Muscle of arm (tissue), 12 donors: ENCODE results near the gene ADGRG1. TPM values are rescaled to one million over a fixed set of nuclear protein-coding genes. Genes with fewer than 3 reads are reported as not detected.
A peak's percentile ranks its signal among the peaks of the same experiment; 100 is the strongest.
"Not testable (repeated sequence)": the region's sequence is repeated elsewhere in the genome, so short reads cannot be mapped to it uniquely, and the experiment has no call there.

Source experiments
- DNase-seq: peaks from one replicate; pipeline ENCODE4 v3.0.0-alpha.2; 2013
- polyA plus RNA-seq, 12 donors: library from polyadenylated mRNA; unstranded; fragments of 120-200 nt; gene quantifications; one replicate each; pipeline ENCODE4 v1.2.1, GENCODE V29; 2013; ENCODE audit not compliant: insufficient read length in 12 of 12

ADGRG1 gene
- polyA plus RNA-seq, 12 donors = 4.4 to 48.0 (median 7.7) TPM; not detected in 1

DNA sequence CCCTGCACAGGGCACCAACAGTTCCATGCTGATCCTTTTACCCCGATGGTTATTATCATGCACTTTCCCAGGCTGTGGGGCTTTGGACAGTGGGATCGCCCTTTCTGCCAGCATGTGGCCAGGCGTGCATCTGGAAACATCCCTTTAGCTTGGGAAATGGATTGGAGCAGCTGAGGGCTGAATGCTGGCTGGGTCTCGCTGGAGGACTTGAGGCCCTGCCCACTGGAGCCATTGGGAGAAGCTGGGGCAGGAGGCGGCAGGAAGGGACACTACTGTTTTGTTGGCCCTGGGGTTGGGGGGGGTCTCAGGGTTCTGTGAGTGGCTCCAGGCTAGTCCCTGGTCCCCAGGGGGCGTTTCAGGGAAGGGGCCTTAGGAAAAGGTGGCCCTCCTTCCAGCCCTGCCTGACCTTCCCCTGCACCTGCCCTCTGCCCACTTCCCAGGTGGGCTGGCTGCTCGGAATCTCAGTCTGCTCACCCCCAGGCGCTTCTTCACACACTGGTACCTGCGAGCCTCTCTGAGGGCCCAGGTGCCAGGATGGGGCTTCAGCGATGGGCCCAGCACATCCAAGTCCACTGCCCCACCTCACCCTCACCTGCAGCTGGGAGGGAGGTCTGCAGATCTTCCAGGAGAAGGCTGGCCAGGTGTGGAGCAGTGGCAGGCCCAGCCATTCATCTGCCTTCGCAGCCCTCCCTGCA lies 38.1 kb downstream of the ADGRG1 start:
- no peak for DNase-seq

- DNase-seq = no peak
Measured at GRCh38 chr16:57667048-57667525, 38.7 kb downstream of the ADGRG1 start.

- no peak for DNase-seq
Measured at GRCh38 chr16:57667526-57668262, 39.3 kb downstream of the ADGRG1 start.

GRCh38 chr16:57668263-57668571 lies 39.8 kb downstream of the ADGRG1 start, which contains the start of gene ADGRG3:
ADGRG3 (plus strand) TSS chr16:57668306; CDS start chr16:57668348, 42 bp downstream.
- DNase-seq = no peak

DNA sequence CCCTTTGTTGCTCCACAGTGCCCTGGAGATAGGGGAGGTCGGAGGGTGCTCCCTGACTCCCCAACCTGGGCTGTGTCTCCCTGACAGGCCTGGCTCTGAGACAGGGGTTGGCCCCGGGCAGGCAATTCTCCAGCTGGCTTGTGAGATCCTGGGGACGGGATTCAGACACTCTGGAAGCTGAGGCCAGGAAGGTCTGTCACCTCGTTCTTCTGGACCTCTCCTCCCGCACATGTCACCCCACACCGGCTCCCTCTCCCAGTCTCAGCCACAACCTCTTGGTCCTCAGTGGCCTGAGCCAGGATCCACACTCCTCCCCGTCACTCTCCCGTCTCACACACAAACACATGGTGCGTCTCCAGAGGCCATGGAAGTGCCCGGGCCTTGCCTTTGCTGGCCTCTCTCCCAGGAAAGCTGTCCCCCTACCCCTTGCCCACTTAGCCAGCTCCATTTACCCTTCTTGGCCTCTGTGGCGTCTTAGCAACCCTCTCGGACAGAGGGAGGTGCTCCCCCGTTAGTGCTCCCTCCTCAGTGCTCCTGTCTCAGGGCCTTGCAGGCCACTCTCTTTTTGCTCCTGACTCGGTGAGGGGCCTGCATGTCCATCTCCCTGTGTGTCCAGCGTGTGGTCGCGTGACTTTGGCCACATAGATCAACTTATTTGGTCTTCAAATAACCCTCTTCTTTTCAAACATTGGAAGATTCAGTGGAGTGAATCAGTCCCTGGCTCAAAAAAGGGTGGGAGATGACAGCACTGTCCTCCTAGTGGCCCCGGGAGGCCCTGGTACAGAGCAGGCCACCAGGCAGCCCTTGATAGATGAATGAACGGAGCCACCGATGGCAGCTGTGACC lies 40.4 kb downstream of the ADGRG1 start:
- no peak for DNase-seq

DNA sequence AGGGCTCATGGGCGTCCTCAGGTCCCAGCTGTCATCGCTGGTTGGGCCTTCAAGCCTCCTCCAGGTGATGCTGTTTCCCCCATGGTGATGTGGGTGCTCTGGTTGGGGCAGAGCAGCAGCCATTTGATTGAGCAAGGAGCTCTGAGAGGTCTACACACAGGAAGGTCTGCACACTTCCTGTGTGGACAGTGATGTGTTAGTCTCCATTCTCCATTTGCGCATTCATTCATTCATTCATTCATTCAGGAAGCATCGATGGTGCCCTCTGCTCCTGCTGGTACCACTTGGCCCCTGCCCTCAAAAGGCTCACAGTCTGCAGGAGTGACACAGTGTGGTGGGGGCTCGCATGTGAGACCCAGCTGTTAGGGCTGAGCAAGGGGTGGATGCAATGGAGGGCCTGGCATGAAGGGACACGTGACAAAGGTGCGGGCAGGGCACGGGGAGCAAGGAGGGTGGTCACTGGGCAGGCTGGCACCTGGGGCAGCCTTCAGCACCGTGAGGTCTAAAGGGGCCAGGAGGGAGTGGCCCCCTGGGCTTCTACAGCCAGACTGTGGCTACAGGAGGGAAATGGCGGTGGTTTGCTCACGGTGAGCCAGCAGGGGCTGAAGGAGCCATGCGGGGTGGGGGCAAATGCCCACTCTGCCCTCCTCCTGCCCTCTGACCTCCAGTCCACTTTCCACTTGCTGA lies 41.2 kb downstream of the ADGRG1 start:
- no peak for DNase-seq

- no peak for DNase-seq
Measured at GRCh38 chr16:57670196-57670595, 41.8 kb downstream of the ADGRG1 start.

GRCh38 chr16:57671451-57671850 lies 43.0 kb downstream of the ADGRG1 start:
- not testable (repeated sequence) for DNase-seq

DNA sequence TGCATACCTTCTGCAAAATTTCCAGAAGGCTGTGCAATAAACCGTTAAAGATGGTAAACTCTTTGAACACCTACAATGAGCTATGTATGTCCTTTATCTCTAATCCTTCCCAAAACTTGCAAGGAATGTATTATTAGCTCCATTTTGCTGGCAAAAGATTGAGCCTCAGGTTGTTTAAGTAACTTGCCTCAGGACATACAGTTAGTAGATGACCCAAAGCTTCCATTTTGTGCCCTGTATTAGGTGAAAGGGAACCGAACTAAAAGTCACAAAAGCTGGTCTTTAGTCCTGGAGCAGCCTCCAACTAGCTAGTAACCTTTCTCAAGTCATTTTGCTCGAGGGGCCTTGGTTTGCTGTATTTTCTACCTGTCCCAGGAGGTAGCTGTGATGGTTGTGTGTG lies 44.0 kb downstream of the ADGRG1 start:
- no peak for DNase-seq

DNA sequence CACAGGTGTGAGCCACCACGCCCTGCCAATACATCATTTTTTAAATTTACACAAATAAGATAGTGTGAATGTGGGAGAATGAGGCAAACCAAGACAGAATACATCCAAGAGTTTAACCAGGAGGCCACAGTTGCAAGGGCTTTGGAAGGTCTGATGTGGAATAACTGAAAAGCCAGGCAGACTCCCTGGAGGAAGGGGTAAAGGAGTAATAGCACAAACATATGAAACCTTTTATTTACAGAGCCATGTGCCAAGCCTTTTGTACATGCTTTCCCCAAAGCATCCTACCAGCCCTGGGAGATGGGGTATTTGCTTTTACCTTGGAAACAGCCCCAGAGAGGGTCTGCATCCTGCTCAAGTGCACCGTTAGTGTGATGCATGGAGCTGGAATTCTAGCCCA lies 44.4 kb downstream of the ADGRG1 start:
- no peak for DNase-seq

- peak; percentile 67 for DNase-seq
Measured at GRCh38 chr16:57675741-57676551, 47.5 kb downstream of the ADGRG1 start.

DNA sequence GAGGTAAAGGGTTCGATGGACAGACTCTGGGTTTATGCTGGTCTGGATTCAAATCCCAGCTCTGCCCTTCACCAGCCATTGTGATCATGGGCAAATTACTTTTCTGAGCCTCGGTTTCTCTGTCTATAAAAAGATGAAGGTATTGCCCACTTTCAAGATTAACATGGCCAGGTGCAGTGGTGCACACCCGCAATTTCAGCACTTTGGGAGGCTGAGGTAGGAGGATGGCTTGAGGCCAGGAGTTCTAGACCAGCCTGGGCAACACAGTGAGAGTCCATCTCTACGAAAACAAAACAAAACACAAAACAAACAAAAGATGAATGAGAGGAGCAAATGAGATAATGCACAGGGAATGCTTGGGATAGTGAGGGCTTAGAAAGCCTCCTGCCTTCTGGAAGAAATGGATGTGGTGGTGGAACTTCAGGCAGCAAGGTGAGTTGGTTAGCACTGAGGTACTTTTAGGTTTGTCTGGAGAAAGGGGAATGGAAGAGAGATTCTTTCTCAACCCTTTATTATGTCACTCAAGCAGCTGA lies 48.2 kb downstream of the ADGRG1 start:
- DNase-seq = no peak

- DNase-seq = no peak
Measured at GRCh38 chr16:57677622-57678369, 49.4 kb downstream of the ADGRG1 start.

DNA sequence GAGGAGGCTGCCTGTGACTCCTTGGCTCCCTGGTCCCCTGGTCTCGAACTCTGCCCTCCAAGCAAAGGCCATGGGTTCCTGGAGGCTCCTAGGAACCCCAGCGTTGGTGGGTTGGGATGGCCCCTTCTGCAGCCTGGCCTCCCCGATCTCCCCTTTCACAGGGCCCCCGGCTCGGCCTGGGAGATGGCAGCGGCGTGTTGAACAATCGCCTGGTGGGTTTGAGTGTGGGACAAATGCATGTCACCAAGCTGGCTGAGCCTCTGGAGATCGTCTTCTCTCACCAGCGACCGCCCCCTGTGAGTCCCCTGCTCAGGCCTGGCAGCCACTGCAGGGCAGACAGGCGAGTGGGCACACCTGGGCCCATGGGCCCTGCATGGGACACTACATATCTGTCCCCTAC lies 50.6 kb downstream of the ADGRG1 start:
- DNase-seq = no peak

DNA sequence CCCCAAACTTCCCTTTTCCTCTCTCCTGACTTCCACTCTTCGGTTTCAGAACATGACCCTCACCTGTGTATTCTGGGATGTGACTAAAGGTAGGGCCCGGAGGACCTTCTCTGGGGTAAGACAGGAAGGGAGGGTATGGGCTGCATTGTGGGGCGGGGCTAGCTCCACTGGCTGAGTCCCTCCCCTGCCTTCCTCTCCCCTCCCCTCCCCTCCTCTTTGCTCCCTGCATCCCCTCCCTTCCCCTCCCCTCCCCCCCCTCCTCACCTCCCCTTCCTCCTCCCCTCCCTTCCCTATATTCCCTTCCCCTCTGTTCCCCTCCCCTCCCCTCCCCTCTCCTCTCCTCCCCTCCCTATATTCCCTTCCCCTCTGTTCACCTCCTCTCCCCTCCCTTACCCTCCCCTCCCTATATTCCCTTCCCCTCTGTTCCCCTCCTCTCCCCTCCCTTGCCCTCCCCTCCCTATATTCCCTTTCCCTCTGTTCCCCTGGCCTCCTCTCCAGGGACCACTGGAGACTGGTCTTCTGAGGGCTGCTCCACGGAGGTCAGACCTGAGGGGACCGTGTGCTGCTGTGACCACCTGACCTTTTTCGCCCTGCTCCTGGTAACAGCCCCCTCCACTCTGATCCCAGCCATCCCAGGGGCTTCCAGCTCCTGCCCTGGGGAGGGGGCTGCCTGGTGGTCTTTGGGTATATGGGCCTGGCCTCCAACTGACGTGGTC lies 51.5 kb downstream of the ADGRG1 start:
- DNase-seq = no peak

DNA sequence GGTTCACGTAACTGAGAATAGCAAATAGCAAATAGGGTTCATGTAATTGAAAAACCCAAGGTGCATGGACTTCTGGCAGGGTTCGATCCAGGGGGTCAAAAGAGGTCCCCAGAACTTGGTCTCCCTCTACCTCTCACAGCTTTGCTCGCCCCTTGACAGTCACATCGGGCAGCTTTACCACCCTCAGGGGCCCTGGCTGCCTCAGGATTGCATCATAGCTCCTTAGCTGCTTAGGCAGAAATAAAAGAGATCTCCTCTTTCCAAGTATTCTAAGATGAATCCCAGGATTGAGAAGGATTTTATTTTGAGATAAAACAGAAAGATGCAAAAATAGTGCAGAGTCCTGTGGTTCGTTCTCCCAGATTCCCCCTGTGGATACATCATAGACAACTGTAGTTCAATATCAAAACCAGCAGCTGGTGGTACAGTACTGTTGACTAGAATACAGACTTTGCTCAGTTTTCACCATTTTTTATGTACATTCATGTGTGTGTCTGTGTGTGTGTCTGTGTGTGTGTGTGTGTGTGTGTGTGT lies 52.5 kb downstream of the ADGRG1 start:
- DNase-seq = no peak

DNA sequence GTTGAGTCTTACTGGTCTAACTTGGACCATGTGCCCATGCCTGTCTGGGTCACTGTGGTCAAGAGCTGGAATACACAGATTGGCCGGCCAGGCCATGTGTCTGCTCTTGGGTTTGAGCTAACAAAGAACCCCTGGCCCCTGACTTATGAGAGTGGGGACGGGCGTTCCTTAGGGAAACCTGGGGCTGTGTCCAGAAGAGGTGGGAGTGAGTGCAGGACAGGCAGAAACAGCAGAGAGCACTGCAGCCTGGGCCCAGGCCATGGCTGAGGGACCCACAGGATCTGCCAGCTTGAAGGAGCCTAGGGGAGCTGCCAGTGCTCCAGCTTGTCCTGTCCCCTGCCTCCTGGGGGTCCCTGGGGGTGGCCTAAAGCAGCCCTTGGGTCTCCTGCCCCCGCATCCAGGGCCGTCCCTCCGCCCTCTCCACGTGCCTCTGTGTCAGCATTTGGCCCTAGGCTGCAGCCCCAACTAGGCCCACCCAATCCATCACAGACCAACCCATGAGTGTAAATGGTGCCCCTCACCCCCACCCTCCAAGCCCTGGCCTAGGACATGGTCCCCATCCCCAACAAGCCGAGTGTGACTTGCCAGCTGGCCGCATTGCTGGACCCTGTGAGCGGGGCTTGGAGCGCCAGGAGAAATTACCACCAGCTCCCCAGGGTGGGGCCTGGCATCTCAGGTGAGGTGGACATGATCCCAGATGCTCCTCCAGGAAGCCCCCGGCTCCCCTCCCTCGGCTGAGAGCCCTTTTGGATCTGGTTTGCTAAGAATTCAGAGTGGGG lies 53.7 kb downstream of the ADGRG1 start:
- DNase-seq = no peak
